K562 treated with DMSO at 1 percent for 48 hours (cell line): ENCODE data around the gene OR11A1. TPM values are rescaled to one million over a fixed set of nuclear protein-coding genes. Genes with fewer than 3 reads are reported as not detected.

ENCODE experiments used
- total RNA-seq: library from RNA; unstranded; fragments of 300-600 nt; gene quantifications from 2 replicates; pipeline ENCODE4 v1.2.3, GENCODE V29; 2022; ENCODE audit warnings: low replicate concordance; ENCODE audit errors: extremely low read depth

Gene OR11A1
- total RNA-seq = not detected in 2 replicates

GRCh38 chr6:29456971-29457370, at the start of gene OR11A1, which contains the start of gene OR2H1:
TSS of gene OR11A1 (minus strand) at chr6:29457071. CDS start at chr6:29427641, 29,430 bp downstream.
TSS of gene OR2H1 (plus strand) at chr6:29457155. CDS start at chr6:29461770, 4,615 bp downstream.

GRCh38 chr6:29487660-29488059, 30.8 kb upstream of the OR11A1 start, which contains the start of gene MAS1L:
TSS of gene MAS1L (minus strand) at chr6:29487956. CDS start at chr6:29487902, 54 bp downstream.

GRCh38 chr6:29439006-29439405, 17.9 kb downstream of the OR11A1 start, which contains the start of gene OR10C1:
TSS of gene OR10C1 (plus strand) at chr6:29439306. CDS start at chr6:29440016, 710 bp downstream.

GRCh38 chr6:29414588-29414987, 42.3 kb downstream of the OR11A1 start, which contains the start of gene OR12D1:
TSS of gene OR12D1 (plus strand) at chr6:29414928.

GRCh38 chr6:29395331-29395730, 61.5 kb downstream of the OR11A1 start, which contains the start of gene OR12D2:
TSS of gene OR12D2 (plus strand) at chr6:29395631. CDS start at chr6:29396700, 1,069 bp downstream.

Other genes with a start within 250 kb of the OR11A1 start
- gene OR14J1, start 155.4 kb downstream of the OR11A1 start, total RNA-seq = not detected in 2 replicates
- not detected in 2 replicates for gene OR5V1, start 88.2 kb downstream of the OR11A1 start, total RNA-seq
- gene OR12D3, start 81.8 kb downstream of the OR11A1 start, total RNA-seq = not detected in 2 replicates
- gene OR12D2, start 61.4 kb downstream of the OR11A1 start, total RNA-seq = not detected in 2 replicates
- not detected in 2 replicates for gene OR12D1, start 42.1 kb downstream of the OR11A1 start, total RNA-seq
- not detected in 2 replicates for gene OR10C1, start 17.8 kb downstream of the OR11A1 start, total RNA-seq
- not detected in 2 replicates for gene OR2H1, start 84 bp upstream of the OR11A1 start, total RNA-seq
- not detected in 2 replicates for gene MAS1L, start 30.9 kb upstream of the OR11A1 start, total RNA-seq
- not detected in 2 replicates for gene UBD, start 102.7 kb upstream of the OR11A1 start, total RNA-seq
- not detected in 2 replicates for gene OR2H2, start 128.1 kb upstream of the OR11A1 start, total RNA-seq
- gene GABBR1, start 176.1 kb upstream of the OR11A1 start, total RNA-seq = not detected in 2 replicates
- not detected in 2 replicates for gene MOG, start 200.0 kb upstream of the OR11A1 start, total RNA-seq
- gene ZFP57, start 224.1 kb upstream of the OR11A1 start, total RNA-seq = not detected in 2 replicates